HG03571 (cell line): ENCODE data around the gene COPS3.

Experiments used
- ATAC-seq: cut with Tn5 transposase; IDR thresholded peaks from one replicate; pipeline ENCODE4 v1.9.1; 2021; ENCODE audit not compliant: unreplicated experiment

COPS3 gene

DNA sequence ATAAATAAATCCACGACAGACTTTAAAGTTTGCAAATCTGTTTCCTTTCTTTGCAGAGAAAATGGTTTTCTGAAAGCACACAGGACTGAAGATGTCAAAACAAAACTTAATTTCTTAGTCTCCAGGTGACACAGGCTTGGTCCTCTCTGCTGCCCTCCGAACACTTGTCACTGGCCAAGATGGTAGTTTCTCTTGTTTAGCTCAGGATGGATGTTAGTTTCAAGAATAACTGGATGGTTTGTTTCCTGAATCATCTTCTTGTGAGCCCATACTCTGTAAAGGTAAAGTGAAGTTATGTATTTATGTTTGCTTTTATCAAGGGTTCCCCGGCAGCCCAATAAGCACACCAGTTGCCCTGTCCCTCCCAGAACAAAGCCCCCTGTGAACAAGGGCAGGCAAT lies 34.2 kb downstream of the COPS3 start:
- no peak for ATAC-seq

DNA sequence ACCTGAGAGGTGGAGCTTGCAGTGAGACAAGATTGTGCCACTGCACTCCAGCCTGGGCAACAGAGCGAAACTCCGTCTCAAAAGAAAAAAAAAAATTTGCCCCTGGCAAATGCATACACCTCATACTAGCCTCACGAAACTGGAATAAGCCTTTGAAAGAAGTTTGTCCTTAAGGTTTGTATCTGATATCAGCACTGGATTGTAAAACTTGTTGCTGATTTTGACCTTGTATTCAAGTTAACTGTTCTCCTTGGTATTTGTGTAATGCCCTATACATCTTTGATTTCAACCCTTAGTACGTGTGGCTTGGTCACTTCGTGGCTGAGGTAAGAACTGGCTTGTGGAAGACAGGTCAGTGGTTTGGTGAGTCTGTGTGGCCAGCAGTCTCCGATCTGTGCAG lies 37.9 kb downstream of the COPS3 start:
- no peak for ATAC-seq

DNA sequence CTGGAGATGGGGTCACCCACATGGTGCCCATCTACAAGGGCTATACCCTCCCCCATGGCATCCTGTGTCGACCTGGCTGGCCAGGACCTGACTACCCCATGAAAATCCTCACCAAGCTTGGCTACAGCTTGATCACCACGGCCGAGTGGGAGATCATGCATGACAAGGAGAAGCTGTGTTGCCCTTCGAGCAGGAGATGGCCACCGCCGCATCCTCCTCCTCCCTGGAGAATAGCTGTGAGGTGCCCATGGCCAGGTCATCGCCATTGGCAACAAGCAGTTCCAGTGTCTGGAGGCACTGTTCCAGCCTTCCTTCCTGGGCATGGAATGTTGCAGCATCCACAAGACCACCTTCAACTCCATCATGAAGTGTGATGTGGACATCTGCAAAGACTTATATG lies 38.8 kb downstream of the COPS3 start:
- no peak for ATAC-seq

DNA sequence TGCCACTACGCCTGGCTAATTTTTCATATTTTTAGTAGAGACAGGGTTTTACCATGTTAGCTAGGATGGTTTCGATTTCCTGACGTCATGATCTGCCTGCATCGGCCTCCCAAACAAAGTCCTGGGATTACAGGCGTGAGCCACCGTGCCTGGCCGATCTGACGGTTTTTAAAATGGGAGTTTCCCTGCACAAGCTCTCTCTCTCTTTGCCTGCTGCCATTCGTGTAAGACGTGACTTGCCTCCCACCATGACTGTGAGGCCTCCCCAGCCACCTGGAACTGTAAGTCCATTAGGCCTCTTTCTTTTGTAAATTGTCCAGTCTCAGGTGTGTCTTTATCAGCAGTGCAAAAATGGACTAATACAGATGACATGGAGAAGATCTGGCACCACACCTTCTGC lies 39.4 kb downstream of the COPS3 start:
- no peak for ATAC-seq

DNA sequence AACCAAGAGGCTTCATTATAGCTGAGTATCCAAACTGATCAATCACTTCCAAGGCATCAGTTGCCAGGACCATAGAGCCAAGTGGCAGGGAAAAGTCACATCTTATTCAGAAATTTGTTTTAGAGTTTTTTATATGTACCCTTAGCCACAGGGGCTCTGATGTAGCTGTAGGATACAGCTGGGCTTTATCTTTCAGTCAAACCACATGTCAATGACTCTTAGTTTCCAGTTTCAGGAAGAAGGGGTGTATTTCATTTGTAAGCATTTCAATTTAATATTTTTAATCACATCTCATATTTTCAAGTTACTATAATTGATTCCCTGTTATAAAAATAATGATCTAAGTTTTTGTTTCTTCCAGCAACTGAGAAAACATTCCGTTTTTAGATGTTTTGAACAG lies 41.2 kb downstream of the COPS3 start:
- ATAC-seq = no peak

DNA sequence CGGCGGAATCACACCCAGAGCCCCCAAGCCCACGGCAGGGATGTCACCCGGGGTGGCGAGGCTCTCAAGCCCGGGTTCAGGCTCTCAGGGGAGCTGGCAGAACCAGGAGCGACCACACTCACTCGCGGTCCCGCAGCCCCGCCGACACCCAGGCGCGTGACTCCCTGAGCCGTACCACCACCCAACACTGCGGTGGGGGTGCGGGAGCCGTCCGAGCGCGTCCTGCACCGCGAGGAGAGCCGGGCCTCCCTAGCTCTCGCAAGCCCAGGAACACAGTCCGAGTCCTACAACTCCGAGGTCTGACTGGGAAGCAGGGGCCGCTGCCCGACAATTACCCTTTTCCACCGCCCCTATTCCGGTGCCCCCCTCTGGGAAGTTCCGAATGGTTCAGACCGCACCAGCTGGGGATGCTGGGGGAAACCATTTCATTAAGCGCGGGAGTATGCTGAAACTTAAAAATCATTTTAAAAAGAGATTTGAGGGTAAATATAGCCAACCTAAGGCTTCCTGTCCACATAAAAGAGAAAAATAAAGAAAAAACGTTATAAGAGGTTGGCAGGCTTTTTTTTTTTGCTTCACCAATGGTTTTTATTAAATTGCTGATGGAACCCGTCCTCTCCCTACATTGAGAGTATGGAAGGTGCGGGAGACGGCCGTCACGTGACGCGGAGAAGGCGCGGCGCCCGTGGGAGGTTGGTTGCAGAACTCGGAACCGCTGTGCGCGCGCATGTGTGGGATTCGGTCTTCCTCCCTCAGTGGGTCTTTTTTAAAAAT lies 43.8 kb downstream of the COPS3 start, which contains the start of gene FLCN:
TSS of gene FLCN (minus strand) at position 143 of the 774 bp plus-strand sequence. CDS start 9,031 bp downstream, outside the sequence.
- peak; percentile 81 for ATAC-seq

DNA sequence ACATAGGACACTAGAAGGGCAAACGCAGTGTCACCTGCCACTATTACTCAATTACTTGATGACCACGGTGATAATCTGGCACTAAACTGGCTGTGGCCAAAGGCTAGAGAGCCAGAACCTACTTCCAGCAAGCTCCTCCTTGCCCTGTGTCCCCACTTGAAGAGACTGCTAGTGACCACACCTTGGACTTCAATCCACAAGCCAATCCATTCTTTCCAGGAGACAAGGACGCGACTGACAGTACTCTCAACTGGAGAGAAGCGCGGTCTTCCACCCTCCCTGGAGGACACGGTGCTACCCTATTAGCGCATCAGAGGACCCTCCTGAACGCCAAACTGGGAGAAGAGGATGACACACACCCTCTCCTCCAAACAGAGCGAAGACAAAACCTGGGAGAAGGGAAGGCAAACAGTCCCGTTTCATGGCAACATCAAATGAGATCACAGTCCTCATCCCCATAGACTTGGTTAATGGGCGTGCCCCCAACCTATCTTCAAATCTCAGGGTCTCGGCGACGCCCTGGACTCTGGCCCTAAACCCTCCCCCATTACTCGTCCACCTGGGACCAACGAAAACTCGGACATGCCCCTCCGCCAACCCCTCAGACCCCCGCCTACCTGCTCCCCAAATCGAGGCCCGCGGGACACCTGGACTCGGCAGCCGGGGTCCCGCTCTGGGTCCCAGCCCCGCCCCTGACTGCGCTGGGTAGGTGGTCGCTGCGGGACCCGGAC lies 44.6 kb downstream of the COPS3 start:
- ATAC-seq = no peak

DNA sequence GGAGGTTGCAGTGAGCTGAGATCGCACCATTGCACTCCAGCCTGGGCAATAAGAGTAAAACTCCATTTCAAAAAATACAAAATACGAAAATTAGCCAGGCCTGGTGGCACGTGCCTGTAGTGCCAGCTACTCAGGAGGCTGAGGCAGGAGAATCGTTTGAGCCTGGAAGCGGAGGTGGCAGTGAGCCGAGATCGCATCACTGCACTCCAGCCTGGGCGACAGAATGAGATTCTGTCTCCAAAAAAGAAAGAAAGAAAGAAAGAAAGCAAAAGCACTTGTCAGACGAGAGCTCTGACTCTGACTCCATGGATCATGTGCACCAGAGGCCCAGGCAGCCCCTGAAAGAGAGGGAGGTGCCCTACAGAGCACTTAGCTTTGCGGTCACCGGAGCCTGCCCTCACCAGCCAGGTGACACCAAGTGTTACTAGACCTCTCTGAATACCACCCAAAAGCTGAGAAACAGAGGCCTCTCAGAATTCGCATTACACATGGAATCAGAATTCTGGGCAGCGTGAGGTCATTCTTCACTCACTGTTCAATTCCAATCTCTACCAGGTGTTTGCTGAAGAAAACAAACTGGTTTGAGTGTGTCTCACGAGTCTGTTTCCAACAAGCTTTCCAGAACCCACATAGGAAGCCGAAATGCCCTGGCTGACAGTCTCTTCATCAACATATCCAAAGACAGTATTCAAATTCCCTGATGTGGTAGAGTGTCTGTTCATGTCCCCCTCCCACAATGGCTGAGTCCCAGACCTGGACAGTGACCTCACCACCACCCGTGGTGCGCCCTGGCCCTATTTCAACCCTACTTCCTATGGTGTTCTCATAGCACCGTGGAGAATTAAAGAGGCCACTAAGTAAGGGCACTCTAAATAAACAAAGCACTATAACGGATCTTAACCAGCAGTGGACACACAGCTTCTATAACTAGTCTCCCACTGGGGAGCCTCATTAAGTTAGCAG lies 45.6 kb downstream of the COPS3 start:
- no peak for ATAC-seq

DNA sequence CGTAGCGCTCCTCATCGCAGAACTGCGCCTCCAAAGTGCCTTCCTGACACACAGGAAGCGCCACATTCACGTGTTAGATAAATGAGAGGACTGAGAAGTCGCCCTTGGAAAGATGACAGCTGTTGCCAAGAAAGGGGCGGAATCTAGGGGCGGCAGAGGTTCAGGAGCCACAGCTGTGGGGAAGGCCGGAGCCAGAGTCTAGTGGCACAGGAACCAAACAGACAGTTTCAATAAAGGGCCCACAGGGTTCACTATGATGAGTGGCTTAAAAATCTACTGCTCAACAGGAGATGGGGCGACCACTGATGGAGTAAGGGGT lies 48.8 kb downstream of the COPS3 start:
- no peak for ATAC-seq

DNA sequence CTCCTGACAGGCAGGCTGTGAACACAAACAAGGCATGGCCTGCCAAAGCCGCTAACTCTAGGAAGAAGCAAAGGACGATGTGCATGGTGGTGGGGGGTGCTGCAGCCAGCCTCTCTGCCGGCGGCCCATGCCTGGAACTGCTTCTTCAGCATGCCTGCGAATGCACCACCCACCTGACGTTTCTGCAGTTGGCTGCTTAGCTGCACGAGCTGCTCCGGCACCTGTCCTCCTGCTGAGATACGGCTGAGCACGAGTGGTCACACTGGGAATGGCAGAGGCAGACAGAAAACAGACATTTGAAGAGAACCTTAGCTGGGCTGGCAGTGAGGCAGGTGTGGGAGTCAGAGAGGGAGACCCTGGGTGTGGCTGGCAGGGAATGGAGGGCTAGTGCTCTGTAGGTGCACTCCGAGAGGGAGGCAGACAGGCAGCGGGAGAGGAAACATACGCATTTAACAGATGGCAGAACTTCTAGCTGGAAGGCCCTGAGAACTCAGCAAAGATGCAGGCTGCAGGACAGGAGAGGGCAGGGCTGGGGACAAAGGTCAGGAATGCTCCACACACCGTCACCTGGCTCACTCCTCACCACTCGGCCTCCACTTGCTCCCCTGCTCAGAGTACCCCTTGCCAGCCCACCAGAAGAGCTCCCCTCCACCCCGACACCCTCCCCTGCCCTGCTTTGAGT lies 49.3 kb downstream of the COPS3 start:
- ATAC-seq = no peak

DNA sequence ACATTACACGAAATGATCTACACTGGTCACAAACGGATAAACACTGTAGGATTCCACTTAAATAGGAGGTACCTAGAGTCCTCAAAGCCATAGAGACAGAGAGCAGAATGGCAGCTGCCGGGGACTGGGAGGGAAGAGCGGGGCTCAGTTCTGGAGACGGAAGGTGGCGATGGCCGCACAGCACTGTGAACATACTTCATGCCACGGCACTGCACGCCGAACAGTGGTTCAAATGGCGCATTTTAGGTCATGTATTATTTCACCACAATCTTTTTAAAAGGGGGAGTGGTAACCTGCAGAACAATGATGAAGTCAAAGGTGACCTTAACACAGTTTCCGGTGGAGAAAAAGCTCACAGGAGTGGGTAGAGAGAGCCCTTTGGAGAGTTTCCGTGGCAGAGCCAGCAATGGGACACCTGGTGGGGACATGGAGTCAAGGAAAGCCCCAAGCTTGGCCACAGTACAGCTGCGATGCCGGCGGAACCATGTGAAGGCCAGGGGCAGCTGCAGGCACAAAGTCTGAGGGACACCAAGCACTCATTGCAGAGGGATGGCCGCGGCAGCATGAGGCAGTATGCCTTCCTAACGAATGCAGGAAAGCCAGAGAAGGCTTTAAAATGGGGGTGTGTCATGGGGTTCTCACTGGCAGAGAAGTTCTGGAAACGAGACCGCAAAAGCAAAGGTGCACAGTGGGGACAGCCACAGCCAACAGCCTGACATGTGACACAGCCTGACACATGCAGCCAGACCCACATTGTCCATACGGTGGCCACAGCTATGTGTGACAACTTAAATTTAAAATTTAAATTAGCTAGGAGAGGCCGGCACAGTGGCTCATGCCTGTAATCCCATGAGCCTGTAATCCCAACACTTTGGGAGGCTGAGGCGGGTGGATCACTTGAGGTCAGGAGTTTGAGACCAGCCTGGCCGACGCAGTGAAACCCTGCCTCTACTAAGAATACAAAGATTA lies 51.3 kb downstream of the COPS3 start:
- no peak for ATAC-seq

DNA sequence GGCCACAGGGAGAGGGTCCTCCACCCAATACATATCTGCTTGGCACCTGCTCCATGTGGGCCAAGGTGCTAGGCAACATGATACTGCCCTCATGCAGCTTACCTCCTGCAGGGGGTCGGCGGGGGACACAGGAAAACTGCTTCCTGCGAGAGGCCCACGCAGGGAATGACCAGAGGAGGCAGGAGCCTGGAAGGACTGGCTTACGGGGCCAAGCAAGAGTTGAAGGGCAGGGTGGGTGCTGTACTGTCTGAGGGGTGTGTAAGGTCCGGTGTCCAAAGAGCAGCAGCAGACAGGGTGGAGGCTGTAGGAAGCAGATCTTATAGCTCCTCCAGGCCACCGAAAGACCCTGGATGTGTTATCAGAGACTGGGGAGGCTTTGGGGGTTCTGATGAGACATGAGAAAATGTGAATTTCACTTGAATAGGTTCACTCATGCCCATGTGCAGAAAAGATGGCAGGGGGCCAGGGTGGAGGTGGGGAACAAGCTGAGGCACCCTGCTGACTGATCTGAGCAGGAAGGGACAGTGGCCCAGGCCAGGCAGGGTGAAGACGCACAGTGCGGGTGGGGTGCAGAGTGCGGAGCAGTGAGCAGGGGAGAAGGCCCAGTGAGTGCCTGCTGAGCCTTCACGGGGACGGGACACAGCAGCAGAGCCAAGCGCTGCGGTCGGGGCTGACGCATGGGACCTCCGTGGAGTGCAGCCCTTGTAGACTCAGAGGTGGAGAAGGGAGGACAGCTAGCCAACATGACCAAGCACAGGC lies 52.3 kb downstream of the COPS3 start:
- ATAC-seq = no peak

DNA sequence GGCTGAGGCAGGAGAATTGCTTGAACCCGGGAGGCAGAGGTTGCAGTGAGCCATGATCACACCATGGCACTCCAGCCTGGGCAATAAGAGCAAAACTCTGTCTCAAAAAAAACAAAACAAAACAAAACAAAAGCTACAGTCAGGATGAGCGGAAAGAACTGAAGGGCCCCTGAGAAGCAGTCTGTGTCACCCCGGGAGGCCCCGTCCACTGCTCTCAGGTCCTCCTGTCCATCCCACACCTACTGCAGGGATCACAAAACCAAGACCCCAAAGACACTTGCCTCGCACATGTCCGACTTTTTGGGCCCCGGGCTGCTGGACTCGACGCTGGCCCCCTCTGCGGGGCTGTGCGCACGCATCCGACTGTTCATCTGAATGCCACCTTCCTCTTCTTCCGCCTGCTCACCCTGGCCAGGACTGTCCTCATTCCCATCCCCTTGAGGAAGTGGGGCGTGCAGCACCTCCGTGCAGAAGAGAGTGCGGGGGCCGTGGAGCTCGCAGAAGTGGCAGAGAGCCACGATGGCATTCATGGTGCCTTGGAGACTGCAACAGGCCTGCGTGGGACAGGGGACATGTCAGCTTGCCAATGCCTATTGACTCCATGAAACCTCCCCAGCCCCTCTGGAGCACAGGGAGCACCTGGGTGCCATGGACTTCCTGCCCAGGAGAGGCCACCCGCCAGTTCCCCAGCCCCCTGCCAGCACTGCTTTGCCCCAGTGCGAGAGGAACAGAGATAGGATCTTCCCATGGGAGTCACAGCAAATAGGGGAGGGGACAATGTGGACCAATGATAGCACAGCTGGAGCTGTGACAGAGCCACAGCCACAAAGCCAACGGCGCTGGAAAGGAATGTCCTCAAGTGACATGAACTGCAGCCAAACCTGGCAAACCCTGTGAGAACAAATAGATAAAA lies 53.2 kb downstream of the COPS3 start:
- no peak for ATAC-seq

DNA sequence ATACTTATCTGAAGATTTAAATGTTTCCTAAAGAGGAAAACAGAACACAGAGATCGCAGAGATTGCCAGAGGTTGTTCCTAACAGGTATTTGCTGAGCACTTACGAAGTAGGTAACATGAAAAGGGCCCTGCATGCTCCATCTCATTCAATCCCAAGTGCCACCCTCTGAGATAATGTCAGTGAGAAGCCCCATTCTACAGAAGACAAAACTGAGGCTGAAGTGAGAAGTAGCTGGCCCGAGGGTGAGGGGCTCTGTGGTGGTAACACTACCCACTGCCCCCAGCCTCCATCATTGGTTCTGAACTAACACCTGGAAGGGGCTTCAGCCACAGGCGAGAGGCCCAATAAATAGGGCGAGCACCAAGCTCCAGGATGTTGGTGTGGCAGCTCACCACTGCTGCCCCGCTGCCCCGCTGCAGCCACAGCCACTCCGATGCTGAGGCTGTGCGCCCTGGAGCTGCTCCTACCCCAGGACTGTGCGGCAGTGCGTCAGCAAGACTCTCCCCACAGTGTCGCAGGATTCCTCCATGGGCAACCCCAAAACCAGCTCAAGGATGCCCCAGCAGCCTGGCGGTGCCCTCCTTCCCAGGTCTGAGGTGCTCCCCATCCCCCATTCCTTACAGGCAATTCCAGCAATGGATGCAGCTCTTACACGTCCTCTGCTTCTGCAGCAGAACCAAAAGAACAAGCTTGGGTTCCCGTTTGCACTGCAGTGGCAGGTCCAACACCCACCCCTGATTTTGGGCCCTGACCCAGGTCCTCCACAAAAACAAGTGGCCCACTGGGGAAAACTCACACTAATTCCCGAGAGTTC lies 54.4 kb downstream of the COPS3 start:
- no peak for ATAC-seq

DNA sequence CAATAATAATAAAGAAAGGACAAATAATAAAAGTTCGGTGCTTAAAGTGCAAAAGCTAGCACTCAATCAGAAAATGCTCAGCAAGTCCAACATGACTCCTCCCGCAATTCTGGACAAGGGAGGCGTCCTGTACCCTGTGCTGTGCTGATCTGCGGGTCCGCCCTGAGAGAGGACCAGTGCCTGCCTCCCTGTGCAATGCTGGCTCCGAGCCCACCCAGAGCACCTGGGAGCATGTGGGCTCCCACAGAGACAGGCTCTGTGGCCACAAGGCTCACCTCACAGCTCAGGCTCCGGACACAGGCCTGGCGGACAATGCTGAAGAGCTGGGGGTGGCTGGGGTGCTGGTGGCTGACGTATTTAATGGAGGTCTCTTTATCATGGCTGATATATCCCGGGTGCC lies 55.1 kb downstream of the COPS3 start:
- ATAC-seq = no peak

DNA sequence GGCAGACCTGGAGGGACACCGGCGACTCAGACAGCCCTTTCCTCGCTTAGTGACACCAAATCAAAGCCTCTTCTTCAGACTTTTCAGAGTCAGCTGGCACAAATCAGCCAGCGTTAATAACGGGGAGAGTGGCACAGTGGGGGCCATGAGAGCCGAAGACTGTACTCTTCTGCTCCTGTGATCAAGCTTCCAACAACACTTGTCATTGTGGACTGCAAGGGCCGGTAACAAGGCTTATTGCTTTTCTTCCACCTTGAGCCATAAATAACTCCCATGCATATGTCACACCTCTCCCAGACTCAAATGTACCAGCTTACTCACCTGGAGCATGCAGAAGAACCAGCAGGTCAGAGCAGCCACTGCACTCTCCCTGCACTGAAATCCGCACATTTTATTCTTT lies 56.9 kb downstream of the COPS3 start:
- ATAC-seq = no peak

DNA sequence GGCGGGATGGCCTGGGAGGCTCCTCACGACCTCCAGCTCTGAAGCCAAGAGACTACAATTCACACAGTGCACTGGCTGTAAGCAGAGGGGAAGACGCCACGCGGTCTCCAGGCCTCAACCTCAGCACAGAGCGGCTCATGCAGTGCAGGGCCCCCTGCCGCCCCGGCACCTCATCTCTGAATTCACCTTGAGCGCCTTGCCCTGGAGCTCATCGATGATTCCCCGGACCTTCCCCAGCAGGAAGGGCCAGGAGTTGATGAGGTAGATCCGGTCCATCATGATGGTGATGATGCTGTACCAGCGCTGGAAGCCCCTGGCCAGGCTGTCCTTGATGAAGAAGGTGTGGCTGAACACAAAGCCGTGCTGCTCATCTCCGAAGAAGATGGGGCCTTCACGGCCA lies 57.3 kb downstream of the COPS3 start:
- ATAC-seq = no peak
